Calu3 (cell line): Measurements from ENCODE around the gene ABCA7. TPM values are rescaled to one million over a fixed set of nuclear protein-coding genes. Genes with fewer than 3 reads are reported as not detected.

Source experiments
- BruUV-seq: library from RNA; stranded (reverse); fragments of 400-500 nt; replicated peaks from 2 replicates; lab custom pipeline; 2021; lab: Mats Ljungman, UMichigan
- CTCF ChIA-PET: fragments of 300-600 bp; sonication (Branson Sonifier 250); formaldehyde crosslinking; loops from one replicate; lab custom pipeline; 2022; ENCODE audit warnings: antibody characterized with exemption; lab: Charles Lee
- DNase-seq: peaks from one replicate; pipeline ENCODE4 v3.0.0; 2022
- H3K27ac Mint-ChIP-seq: one replicate; pipeline ENCODE4 v1.8.0; 2022; ENCODE audit warnings: mixed read lengths; ENCODE audit not compliant: unreplicated experiment
- H3K27me3 Mint-ChIP-seq: one replicate; pipeline ENCODE4 v1.8.0; 2022; ENCODE audit warnings: mixed read lengths; ENCODE audit not compliant: unreplicated experiment
- H3K36me3 Mint-ChIP-seq: one replicate; pipeline ENCODE4 v1.8.0; 2022; ENCODE audit warnings: mild to moderate bottlenecking, moderate library complexity, mixed read lengths; ENCODE audit not compliant: insufficient read depth, unreplicated experiment
- H3K4me1 Mint-ChIP-seq: one replicate; pipeline ENCODE4 v1.8.0; 2022; ENCODE audit warnings: mild to moderate bottlenecking, low read depth, mixed read lengths; ENCODE audit not compliant: unreplicated experiment
- H3K4me3 Mint-ChIP-seq: one replicate; pipeline ENCODE4 v1.8.0; 2022; ENCODE audit warnings: mild to moderate bottlenecking, low read depth, moderate library complexity, mixed read lengths; ENCODE audit not compliant: unreplicated experiment
- H3K9me3 Mint-ChIP-seq: one replicate; pipeline ENCODE4 v1.8.0; 2022; ENCODE audit warnings: low read depth, mixed read lengths; ENCODE audit not compliant: unreplicated experiment
- intact Hi-C: fragments of 100-400 bp; cut with micrococcal nuclease; formaldehyde crosslinking; loops from one replicate; pipeline ENCODE4 v1.10.0; 2022; ENCODE audit not compliant: unreplicated experiment
- total RNA-seq: library from RNA; stranded (reverse); gene quantifications from 2 replicates; pipeline ENCODE4 v1.2.3, GENCODE V29; 2022
- TF ChIP-seq, protein P1 (sequence below): fragments of 200-600 bp; IDR thresholded peaks from one replicate; pipeline ENCODE4 v1.8.0; 2022; ENCODE audit warnings: antibody characterized with exemption; ENCODE audit not compliant: unreplicated experiment

The ABCA7 gene
- total RNA-seq, 1 experiment from 2014 or later: 22.7 TPM

DNA sequence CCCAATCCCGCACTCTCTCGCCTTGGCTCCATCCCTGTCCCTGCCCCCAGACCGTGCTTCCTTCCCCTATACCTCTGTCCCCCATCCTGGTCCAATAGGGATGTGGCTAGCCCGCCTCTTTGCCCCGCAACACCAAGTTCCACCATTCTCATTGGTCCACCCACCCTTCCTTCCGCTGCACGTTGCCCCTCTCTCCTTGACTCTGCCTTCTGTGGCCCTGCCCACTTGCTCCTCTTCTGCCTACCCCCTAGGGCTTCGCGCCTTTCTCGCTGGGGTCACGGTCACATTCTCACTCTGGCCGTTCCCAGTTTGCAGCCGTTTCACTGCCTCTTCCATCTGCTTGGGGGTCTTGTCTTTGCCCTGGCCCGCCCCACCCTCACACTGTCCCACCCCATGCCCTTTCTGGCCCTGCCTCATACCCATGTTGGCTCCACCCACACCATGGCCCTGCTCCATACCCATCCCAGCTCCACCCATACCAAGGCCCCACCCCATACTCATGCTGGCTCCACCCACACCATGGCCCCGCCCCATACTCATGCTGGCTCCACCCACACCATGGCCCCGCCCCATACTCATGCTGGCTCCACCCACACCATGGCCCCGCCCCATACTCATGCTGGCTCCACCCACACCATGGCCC lies 22.6 kb downstream of the ABCA7 start:
- H3K27me3 Mint-ChIP-seq: no peaks in the 10 kb centered on the region
- H3K36me3 Mint-ChIP-seq: peaks cover 41% of the 10 kb centered on the region
- no peaks in the 10 kb centered on the region for H3K9me3 Mint-ChIP-seq
- BruUV-seq: no TSS peak
- H3K27ac Mint-ChIP-seq: no peak overlapping the region
- H3K4me1 Mint-ChIP-seq: peaks cover 13% of the 10 kb centered on the region
- CTCF ChIA-PET: interaction anchor here (0.7 kb wide), 1 partner anchor 346 kb away, joined by 11 read pairs; no protein-coding TSS in a partner anchor
- TF ChIP-seq, protein P1, sequence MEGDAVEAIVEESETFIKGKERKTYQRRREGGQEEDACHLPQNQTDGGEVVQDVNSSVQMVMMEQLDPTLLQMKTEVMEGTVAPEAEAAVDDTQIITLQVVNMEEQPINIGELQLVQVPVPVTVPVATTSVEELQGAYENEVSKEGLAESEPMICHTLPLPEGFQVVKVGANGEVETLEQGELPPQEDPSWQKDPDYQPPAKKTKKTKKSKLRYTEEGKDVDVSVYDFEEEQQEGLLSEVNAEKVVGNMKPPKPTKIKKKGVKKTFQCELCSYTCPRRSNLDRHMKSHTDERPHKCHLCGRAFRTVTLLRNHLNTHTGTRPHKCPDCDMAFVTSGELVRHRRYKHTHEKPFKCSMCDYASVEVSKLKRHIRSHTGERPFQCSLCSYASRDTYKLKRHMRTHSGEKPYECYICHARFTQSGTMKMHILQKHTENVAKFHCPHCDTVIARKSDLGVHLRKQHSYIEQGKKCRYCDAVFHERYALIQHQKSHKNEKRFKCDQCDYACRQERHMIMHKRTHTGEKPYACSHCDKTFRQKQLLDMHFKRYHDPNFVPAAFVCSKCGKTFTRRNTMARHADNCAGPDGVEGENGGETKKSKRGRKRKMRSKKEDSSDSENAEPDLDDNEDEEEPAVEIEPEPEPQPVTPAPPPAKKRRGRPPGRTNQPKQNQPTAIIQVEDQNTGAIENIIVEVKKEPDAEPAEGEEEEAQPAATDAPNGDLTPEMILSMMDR: no peak
- intact Hi-C loops: no loop called here
- no peak overlapping the region for H3K4me3 Mint-ChIP-seq
- no peak for DNase-seq

DNA sequence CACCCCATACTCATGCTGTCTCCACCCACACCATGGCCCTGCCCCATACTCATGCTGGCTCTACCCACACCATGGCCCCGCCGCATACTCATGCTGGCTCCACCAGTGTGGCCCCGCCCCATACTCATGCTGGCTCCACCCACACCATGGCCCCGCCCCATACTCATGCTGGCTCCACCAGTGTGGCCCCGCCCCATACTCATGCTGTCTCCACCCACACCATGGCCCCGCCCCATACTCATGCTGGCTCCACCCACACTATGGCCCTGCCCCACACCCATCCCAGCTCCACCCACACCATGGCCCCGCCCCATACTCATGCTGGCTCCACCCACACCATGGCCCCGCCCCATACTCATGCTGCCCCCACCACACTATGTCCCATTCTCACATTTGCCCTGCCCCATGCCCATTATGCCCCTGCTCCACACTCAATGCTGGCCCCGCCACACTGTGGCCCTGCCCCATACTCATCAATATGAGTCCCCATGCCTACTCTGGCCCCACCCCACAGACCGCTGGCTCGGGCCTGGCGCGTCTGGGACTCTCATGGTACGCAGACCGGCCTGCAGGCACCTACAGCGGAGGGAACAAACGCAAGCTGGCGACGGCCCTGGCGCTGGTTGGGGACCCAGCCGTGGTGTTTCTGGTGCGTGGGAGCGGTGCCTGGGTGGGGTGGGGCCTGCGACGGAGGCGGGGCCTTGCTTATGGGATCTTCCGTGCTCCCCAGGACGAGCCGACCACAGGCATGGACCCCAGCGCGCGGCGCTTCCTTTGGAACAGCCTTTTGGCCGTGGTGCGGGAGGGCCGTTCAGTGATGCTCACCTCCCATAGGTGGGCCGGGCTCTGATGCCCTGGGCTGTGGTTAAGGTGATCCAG lies 23.4 kb downstream of the ABCA7 start:
- Mint-ChIP-seq H3K4me1 (peaks cover 10% of the 10 kb centered on the region), H3K27me3 (no peaks in the 10 kb centered on the region)
- intact Hi-C loops: no loop called here

DNA sequence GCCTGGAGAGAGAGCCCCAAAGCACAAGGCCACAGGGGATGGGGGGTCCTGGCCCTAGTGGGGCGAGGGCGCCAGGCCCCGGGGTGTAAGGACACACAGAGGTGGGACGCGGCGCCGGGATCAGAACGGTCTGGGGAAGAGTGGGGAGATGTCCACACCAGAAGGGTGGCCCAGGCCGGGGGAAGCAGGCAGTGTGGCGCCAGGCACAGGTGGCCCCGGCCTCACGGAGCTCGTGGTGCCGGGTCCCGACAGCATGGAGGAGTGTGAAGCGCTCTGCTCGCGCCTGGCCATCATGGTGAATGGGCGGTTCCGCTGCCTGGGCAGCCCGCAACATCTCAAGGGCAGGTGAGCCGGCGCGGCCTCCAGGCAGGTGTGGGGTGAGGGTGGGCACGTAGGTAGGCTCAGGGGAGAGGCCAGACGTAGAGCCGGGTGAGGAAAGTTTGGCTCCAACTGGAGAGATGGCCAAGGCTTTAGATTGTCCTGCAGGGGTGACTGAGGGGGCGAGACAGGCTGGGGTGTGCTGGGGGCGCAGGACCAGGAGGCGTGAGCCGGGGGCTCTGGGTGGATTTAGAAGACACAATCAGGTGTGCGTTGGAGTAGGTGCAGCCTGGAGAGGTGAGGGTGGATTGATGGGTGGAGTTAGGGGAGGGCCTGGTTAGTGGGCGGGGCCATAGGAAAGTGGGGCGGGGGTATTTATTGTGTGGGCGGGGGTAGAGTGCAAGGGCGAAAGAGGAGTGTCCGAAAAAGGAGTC lies 24.2 kb downstream of the ABCA7 start:
- peaks cover 10% of the 10 kb centered on the region for H3K4me1 Mint-ChIP-seq
- DNase-seq: no peak
- peaks cover 38% of the 10 kb centered on the region for H3K36me3 Mint-ChIP-seq
- intact Hi-C loops: no loop called here
- CTCF ChIA-PET: interaction anchor here (0.5 to 2.0 kb wide), 2 partner anchors 11 to 295 kb away, joined by 4 to 12 read pairs; no protein-coding TSS in a partner anchor
- TF ChIP-seq, protein P1: no peak
- no peak overlapping the region for H3K4me3 Mint-ChIP-seq
- H3K9me3 Mint-ChIP-seq: no peaks in the 10 kb centered on the region
- no TSS peak for BruUV-seq
- no peaks in the 10 kb centered on the region for H3K27me3 Mint-ChIP-seq
- no peak overlapping the region for H3K27ac Mint-ChIP-seq

More for the DNA sequence above, 23.4 kb downstream of the ABCA7 start:
- TF ChIP-seq, protein P1: no peak
- Mint-ChIP-seq H3K4me3 (no peak overlapping the region), H3K36me3 (peaks cover 38% of the 10 kb centered on the region), H3K9me3 (no peaks in the 10 kb centered on the region), H3K27ac (no peak overlapping the region)
- peak; percentile 25 for DNase-seq
- CTCF ChIA-PET: interaction anchor here (0.7 kb wide), 1 partner anchor 345 kb away, joined by 11 read pairs; no protein-coding TSS in a partner anchor
- BruUV-seq: no TSS peak
